Measurements from ENCODE around the gene ERVH48-1.
"Not testable (repeated sequence)": the region's sequence is repeated elsewhere in the genome, so short reads cannot be mapped to it uniquely, and the experiment has no call there.

The ERVH48-1 gene

GRCh38 chr21:42939582-42940413, 14.4 kb upstream of the ERVH48-1 start:
- DNase-seq (ENCODE audit: low read depth) = no peak

GRCh38 chr21:42938606-42938995, 13.2 kb upstream of the ERVH48-1 start:
- DNase-seq (ENCODE audit: low read depth) = not testable (repeated sequence)

GRCh38 chr21:42937960-42938605, 12.7 kb upstream of the ERVH48-1 start:
- DNase-seq (ENCODE audit: low read depth) = no peak

GRCh38 chr21:42937034-42937940, 11.9 kb upstream of the ERVH48-1 start:
- DNase-seq (ENCODE audit: low read depth) = not testable (repeated sequence)

- not testable (repeated sequence) for DNase-seq (ENCODE audit: low read depth)
Observed at GRCh38 chr21:42936360-42936759, 10.9 kb upstream of the ERVH48-1 start.

GRCh38 chr21:42933973-42934372, 8.5 kb upstream of the ERVH48-1 start:
- DNase-seq (ENCODE audit: low read depth) = not testable (repeated sequence)

GRCh38 chr21:42933137-42933970, 7.9 kb upstream of the ERVH48-1 start:
- DNase-seq (ENCODE audit: low read depth) = not testable (repeated sequence)

- DNase-seq (ENCODE audit: low read depth) = not testable (repeated sequence)
Observed at GRCh38 chr21:42932378-42933136, 7.1 kb upstream of the ERVH48-1 start.

GRCh38 chr21:42931560-42932235, 6.3 kb upstream of the ERVH48-1 start:
- DNase-seq (ENCODE audit: low read depth) = no peak

- DNase-seq (ENCODE audit: low read depth) = no peak
Observed at GRCh38 chr21:42929969-42930368, 4.5 kb upstream of the ERVH48-1 start.

GRCh38 chr21:42927474-42928200, 2.2 kb upstream of the ERVH48-1 start:
- not testable (repeated sequence) for DNase-seq (ENCODE audit: low read depth)

GRCh38 chr21:42924433-42924751, 1.0 kb downstream of the ERVH48-1 start:
- no peak for DNase-seq (ENCODE audit: low read depth)

- DNase-seq (ENCODE audit: low read depth) = peak; percentile 54
Observed at GRCh38 chr21:42923553-42924432, 1.6 kb downstream of the ERVH48-1 start.

- no peak for DNase-seq (ENCODE audit: low read depth)
Observed at GRCh38 chr21:42922918-42923317, 2.5 kb downstream of the ERVH48-1 start.

GRCh38 chr21:42921927-42922326, 3.5 kb downstream of the ERVH48-1 start:
- no peak for DNase-seq (ENCODE audit: low read depth)

GRCh38 chr21:42918291-42918690, 7.1 kb downstream of the ERVH48-1 start:
- no peak for DNase-seq (ENCODE audit: low read depth)

GRCh38 chr21:42913476-42913875, 12.0 kb downstream of the ERVH48-1 start:
- DNase-seq (ENCODE audit: low read depth) = no peak

GRCh38 chr21:42911920-42912319, 13.5 kb downstream of the ERVH48-1 start:
- not testable (repeated sequence) for DNase-seq (ENCODE audit: low read depth)

Measured in stimulated activated CD4-positive, alpha-beta T cell treated with anti-CD3 and anti-CD28 coated beads, Interleukin-2, amount 100 ng/mL, for 4 hours (primary cell).